HG02571 (cell line): ENCODE data around the gene B3GNT7.
"Not testable (repeated sequence)": the region's sequence is repeated elsewhere in the genome, so short reads cannot be mapped to it uniquely, and the experiment has no call there.

ENCODE experiments used
- ATAC-seq: cut with Tn5 transposase; IDR thresholded peaks from one replicate; pipeline ENCODE4 v1.9.1; 2021; ENCODE audit warnings: mild to moderate bottlenecking, moderate library complexity; ENCODE audit not compliant: unreplicated experiment

Gene B3GNT7

GRCh38 chr2:231421051-231421580 lies 25.6 kb downstream of the B3GNT7 start:
- ATAC-seq = no peak

- no peak for ATAC-seq
Observed at GRCh38 chr2:231422056-231422455, 26.5 kb downstream of the B3GNT7 start.

DNA sequence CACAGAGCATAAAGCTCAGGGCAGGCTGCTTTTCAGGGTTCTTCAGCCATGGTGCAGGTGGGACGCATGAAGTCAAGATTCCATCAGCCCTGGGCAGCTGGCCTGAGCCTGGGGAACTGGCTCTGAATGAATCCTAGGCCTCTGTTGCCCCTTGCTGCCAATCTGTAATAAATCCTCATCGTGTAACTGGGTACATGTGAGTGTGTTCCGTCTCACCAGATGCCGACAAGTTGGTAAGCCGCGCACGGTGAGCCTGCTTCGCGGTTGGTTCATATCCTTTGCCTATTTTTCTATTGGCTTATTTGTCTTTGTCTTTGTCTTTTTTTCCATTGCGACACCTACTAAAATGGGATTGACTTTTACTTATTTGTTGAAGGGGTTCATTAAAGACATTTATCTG lies 27.7 kb downstream of the B3GNT7 start:
- ATAC-seq = no peak

- no peak for ATAC-seq
Observed at GRCh38 chr2:231425291-231425810, 29.8 kb downstream of the B3GNT7 start.

- no peak for ATAC-seq
Observed at GRCh38 chr2:231425811-231426703, 30.5 kb downstream of the B3GNT7 start.

- ATAC-seq = no peak
Observed at GRCh38 chr2:231427116-231427515, 31.6 kb downstream of the B3GNT7 start.

GRCh38 chr2:231429152-231429551 lies 33.6 kb downstream of the B3GNT7 start:
- no peak for ATAC-seq

DNA sequence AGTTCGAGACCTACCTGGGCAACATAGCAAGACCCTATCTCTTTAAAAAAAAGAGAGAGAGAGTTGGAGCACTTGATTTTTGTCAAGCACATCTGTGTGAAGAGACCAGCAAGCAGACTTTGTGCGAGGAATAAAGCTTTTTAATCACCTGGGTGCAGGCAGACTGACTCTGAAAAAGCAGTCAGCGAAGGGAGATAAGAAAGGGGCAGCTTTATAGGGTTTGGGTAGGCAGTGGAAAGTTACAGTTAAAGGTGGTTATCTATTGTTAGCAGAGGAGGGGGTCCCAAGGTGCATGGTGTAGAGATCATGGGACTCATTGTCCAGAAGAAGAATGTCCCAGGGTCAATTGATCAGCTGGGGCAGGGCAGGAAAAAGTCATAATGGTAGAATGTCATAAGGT lies 34.4 kb downstream of the B3GNT7 start:
- ATAC-seq = no peak

GRCh38 chr2:231430437-231430836 lies 34.9 kb downstream of the B3GNT7 start:
- ATAC-seq = not testable (repeated sequence)

DNA sequence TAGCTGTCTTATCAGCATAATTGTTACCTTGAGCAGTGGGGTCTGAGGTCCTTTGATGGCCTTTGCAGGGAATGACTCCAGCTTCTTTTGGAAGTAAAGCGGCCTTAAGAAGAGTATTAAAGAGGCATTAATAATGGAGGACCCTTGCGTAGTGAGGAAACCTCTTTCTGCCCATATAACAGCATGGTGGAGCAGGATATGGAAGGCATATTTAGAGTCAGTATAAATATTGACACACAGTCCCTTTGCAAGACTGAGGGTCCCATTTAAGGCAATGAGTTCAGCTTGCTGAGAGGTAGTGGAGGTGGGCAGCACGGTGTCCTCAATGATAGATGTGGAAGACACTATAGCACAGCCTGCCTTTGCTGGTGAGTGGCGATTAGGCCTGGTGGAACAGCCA lies 36.1 kb downstream of the B3GNT7 start:
- no peak for ATAC-seq

GRCh38 chr2:231433990-231434389 lies 38.5 kb downstream of the B3GNT7 start:
- no peak for ATAC-seq

- ATAC-seq = no peak
Observed at GRCh38 chr2:231436957-231437356, 41.4 kb downstream of the B3GNT7 start.

DNA sequence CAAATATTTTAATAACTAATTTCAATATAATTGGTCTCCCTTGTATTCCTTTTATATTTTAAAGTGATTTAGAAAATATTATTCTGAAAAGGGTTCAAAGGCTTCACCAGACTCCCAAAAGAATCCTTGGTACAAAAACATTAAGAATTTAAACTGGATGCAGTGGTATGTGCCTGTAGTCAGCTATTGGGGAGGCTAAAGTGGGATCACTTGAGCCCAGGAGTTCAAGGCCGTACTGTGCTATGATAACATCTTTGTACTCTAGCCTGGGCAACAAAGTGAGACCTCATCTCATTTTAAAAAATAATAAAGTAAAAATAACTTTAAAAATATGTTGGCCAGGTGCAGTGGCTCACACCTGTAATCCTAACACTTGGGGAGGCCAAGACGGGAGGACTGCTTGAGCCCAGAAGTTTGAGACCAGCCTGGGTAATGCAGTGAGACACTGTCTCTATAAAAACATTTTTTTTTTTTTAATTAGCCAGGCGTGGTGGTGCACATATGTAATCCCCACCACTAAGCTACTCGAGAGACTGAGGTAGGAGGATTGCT lies 54.1 kb downstream of the B3GNT7 start:
- ATAC-seq = no peak

DNA sequence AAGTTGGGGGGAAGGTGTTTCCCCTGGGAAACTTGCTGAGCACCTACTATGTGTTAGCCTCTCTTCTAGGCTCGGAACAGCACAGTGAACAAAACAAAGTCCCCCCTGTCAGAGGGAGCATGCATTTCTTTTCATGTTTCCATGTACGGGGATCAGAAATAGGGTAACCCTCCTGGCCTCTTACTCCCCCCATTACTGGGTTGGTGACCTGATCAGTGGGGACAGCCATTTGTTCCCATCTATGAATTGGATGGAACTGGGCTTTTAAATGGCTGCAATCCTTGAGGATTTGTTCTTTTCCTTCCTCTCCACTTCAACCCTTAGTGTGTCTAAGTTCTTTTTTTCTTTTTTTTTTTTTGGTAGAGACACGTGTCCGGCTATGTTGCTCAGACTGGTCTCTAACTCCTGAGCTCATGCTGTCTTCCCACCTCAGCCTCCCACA lies 55.1 kb downstream of the B3GNT7 start:
- no peak for ATAC-seq
